ENCODE measurements around the gene TSPY8.
"Not testable (repeated sequence)": the region's sequence is repeated elsewhere in the genome, so short reads cannot be mapped to it uniquely, and the experiment has no call there.

TSPY8 gene, protein sequence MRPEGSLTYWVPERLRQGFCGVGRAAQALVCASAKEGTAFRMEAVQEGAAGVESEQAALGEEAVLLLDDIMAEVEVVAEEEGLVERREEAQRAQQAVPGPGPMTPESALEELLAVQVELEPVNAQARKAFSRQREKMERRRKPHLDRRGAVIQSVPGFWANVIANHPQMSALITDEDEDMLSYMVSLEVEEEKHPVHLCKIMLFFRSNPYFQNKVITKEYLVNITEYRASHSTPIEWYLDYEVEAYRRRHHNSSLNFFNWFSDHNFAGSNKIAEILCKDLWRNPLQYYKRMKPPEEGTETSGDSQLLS

GRCh38 chrY:9357497-9357896 is at the start of gene TSPY8:
TSPY8 (plus strand) TSS chrY:9357797; CDS start chrY:9357843, 46 bp downstream.
- DNase-seq = not testable (repeated sequence)

DNA sequence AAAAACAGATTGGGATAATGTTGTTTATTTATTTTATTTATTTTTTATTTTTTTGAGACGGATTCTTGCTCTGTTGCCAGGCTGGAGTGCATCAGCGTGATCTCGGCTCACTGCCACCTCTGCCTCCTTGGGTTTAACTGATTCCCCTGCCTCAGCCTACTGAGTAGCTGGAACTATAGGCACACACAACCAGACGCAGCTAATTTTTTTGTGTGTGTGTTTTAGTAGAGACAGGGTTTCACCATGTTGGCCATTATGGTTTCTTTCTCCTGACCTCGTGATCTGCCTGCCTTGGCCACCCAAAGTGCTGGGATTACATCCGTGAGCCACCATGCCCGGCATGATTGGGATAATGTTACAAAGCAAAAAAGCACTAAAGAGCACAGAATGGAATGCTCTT is 36.6 kb upstream of the TSPY8 start:
- DNase-seq = no peak

- DNase-seq = not testable (repeated sequence)
Observed at GRCh38 chrY:9337164-9337563, 20.4 kb upstream of the TSPY8 start, which contains the start of gene TSPY4. TSPY4 (plus strand) TSS chrY:9337464; CDS start chrY:9337510, 46 bp downstream.

DNA sequence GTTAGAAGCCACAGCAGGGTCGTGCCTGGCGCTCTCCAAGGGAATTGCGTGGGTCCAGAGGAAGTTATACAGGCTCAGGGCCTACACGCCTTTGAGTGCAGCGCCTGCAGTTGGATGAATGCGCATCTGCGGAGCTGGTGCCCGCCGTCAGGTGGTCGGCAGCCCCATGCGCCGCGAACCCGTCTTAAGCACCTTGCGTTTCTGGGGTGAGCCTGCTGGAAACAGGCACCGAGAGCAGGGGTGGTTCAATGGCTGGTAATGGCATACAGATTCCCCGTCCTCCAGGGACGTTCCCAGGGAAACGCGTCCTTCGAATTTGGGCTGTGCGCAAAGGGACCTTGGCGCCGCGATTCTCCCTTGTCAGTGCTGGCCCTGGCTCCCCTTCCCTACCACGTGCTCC is 38.9 kb downstream of the TSPY8 start:
- DNase-seq = not testable (repeated sequence)

DNA sequence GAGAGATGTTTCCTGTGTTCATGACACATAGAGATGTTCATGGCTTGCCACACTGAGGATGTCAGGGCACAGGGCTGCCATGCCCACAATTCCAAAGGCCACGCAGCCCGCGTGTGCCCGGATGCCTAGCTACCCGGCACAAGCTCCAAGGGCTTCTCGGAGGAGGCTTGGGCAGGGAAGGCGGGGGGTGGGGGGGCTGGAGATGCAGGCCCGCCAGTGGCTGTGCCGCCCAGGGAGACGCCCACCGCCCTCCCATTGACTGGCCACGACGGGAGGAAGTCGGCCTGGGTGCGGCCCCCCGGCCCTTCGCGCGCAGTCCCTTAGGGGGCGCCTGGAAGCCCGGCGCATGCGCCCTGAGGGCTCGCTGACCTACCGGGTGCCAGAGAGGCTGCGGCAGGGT is 40.5 kb downstream of the TSPY8 start, which contains the start of gene TSPY3:
TSS of gene TSPY3 (plus strand) at position 301 of the 400 bp plus-strand sequence. CDS start at position 347, 46 bp downstream.
- not testable (repeated sequence) for DNase-seq

Measured in stimulated activated naive CD4-positive, alpha-beta T cell (primary cell).